SK-N-SH (cell line): Measurements from ENCODE around the gene DLL4. TPM values are rescaled to one million over a fixed set of nuclear protein-coding genes. Genes with fewer than 3 reads are reported as not detected.

Source experiments
- CTCF ChIA-PET: fragments of 300-600, 350-600 bp; formaldehyde crosslinking; extraction: SDS; loops from one replicate; lab custom pipeline; 2021; lab: Yijun Ruan, JAX
- POLR2A ChIA-PET: fragments of 350-600 bp; sonication (Branson Sonifier 250); formaldehyde crosslinking; extraction: SDS; loops from one replicate; lab custom pipeline; 2020; ENCODE audit warnings: antibody characterized with exemption, inconsistent platforms; lab: Yijun Ruan, JAX
- DNase-seq: peaks from one replicate; pipeline ENCODE4 v3.0.0; 2012
- H2AFZ ChIP-seq: fragments of 200-600 bp; sonication (generic); 2 replicates; pipeline ENCODE4 v1.8.1; 2016; ENCODE audit warnings: antibody characterized with exemption, mild to moderate bottlenecking, low read depth
- H3F3A ChIP-seq: fragments of 200-600 bp; sonication (generic); replicated peaks from 2 replicates; pipeline ENCODE3; 2016; ENCODE audit warnings: antibody characterized with exemption, mild to moderate bottlenecking; ENCODE audit not compliant: insufficient read depth
- H3K27ac ChIP-seq, 2 experiments: fragments of 200-500 bp in 1 of 2; fragments of 200-600 bp in 1 of 2; sonication (Bioruptor generic) in 1 of 2; sonication (generic), shearing (Covaris generic) in 1 of 2; 2 replicates each; pipeline versions ENCODE4 v1.5.1 to v1.6.1; 2014 to 2016; ENCODE audit warnings: low read depth in 2 of 2, inconsistent platforms in 1 of 2, low read length in 1 of 2, mild to moderate bottlenecking in 1 of 2, mixed read lengths in 1 of 2
- H3K27me3 ChIP-seq: fragments of 200-600 bp; sonication (generic), shearing (Covaris generic); 2 replicates; pipeline ENCODE4 v1.6.1; 2016; ENCODE audit warnings: mixed run types; ENCODE audit not compliant: insufficient read depth
- H3K36me3 ChIP-seq, 2 experiments: fragments of 200-500 bp in 1 of 2; fragments of 200-600 bp in 1 of 2; sonication (Bioruptor generic) in 1 of 2; sonication (generic) in 1 of 2; replicated peaks in 1 of 2; 2 replicates each; pipeline versions ENCODE3 to v1.5.1; 2014 to 2016; ENCODE audit warnings: low read length in 1 of 2, mild to moderate bottlenecking in 1 of 2; ENCODE audit not compliant: insufficient read depth in 2 of 2, control insufficient read depth in 1 of 2
- H3K4me1 ChIP-seq, 2 experiments: fragments of 200-500 bp in 1 of 2; fragments of 200-600 bp in 1 of 2; sonication (Bioruptor generic) in 1 of 2; sonication (generic), shearing (Covaris generic) in 1 of 2; 2 replicates each; pipeline versions ENCODE4 v1.5.1 to v1.6.1; 2014 to 2016; ENCODE audit warnings: low read depth in 1 of 2, low read length in 1 of 2, mixed run types in 1 of 2; ENCODE audit not compliant: insufficient read depth in 2 of 2, control insufficient read depth in 1 of 2
- H3K4me2 ChIP-seq: fragments of 200-600 bp; sonication (generic), shearing (Covaris generic); 2 replicates; pipeline ENCODE4 v1.6.1; 2017; ENCODE audit warnings: mixed run types
- H3K4me3 ChIP-seq, 2 experiments: fragments of 200-500 bp in 1 of 2; fragments of 200-600 bp in 1 of 2; sonication (Bioruptor generic) in 1 of 2; sonication (generic), shearing (Covaris generic) in 1 of 2; 2 replicates each; pipeline versions ENCODE4 v1.5.1 to v1.8.1; 2014 to 2016; ENCODE audit warnings: low read depth in 2 of 2, inconsistent platforms in 1 of 2, low read length in 1 of 2, mild to moderate bottlenecking in 1 of 2, mixed read lengths in 1 of 2, moderate library complexity in 1 of 2
- H3K79me2 ChIP-seq: fragments of 200-600 bp; sonication (generic); 2 replicates; pipeline ENCODE4 v1.8.1; 2017; ENCODE audit warnings: mild to moderate bottlenecking; ENCODE audit not compliant: insufficient read depth
- H3K9ac ChIP-seq: fragments of 200-600 bp; sonication (generic); 2 replicates; pipeline ENCODE4 v1.6.1; 2017; ENCODE audit warnings: mixed run types
- H3K9me2 ChIP-seq: fragments of 200-600 bp; sonication (generic); 2 replicates; pipeline ENCODE4 v1.6.1; 2017; ENCODE audit warnings: mixed run types
- H3K9me3 ChIP-seq: fragments of 200-600 bp; sonication (generic); 2 replicates; pipeline ENCODE4 v1.6.1; 2017; ENCODE audit warnings: mixed run types, mild to moderate bottlenecking, moderate library complexity
- H4K20me1 ChIP-seq: fragments of 200-600 bp; sonication (generic); 2 replicates; pipeline ENCODE4 v1.6.1; 2017; ENCODE audit warnings: mild to moderate bottlenecking, mixed run types; ENCODE audit not compliant: insufficient read depth
- CHD2 ChIP-seq: fragments of 150-350 bp; IDR thresholded peaks from 2 replicates; pipeline ENCODE4 v1.6.1; 2018; ENCODE audit warnings: low read length; ENCODE audit not compliant: partially characterized antibody
- CTCF ChIP-seq: fragments of 200-600 bp; sonication (generic); IDR thresholded peaks from 2 replicates; pipeline ENCODE4 v1.6.1; 2017; ENCODE audit warnings: antibody characterized with exemption, mild to moderate bottlenecking, moderate library complexity
- ELF1 ChIP-seq: IDR thresholded peaks from 2 replicates; pipeline ENCODE4 v1.4.0; 2012
- EP300 ChIP-seq, 2 experiments: IDR thresholded peaks; 2 replicates each; pipeline versions ENCODE4 v1.4.0 to v1.6.1; 2012; ENCODE audit warnings: borderline replicate concordance in 1 of 2, low read depth in 1 of 2, low read length in 1 of 2
- FOSL2 ChIP-seq: IDR thresholded peaks from 2 replicates; pipeline ENCODE4 v1.4.0; 2012; ENCODE audit warnings: low read depth, mild to moderate bottlenecking, moderate library complexity, borderline replicate concordance
- FOXJ3 ChIP-seq: sonication (generic); formaldehyde crosslinking; IDR thresholded peaks from 2 replicates; pipeline ENCODE4 v1.5.1; 2020; ENCODE audit warnings: mild to moderate bottlenecking, missing genetic modification reagents
- GABPA ChIP-seq: IDR thresholded peaks from 2 replicates; pipeline ENCODE4 v1.4.0; 2012; ENCODE audit warnings: low read depth, mild to moderate bottlenecking
- GATA2 ChIP-seq: sonication (generic); formaldehyde crosslinking; IDR thresholded peaks from 2 replicates; pipeline ENCODE4 v1.5.0; 2020; ENCODE audit warnings: mild to moderate bottlenecking, missing genetic modification reagents
- MEF2A ChIP-seq: IDR thresholded peaks from 2 replicates; pipeline ENCODE4 v1.4.0; 2012; ENCODE audit warnings: low read depth, borderline replicate concordance
- POLR2AphosphoS5 ChIP-seq: IDR thresholded peaks from 2 replicates; pipeline ENCODE4 v1.6.1; 2012; ENCODE audit warnings: low read depth, low read length
- RAD21 ChIP-seq: IDR thresholded peaks from 2 replicates; pipeline ENCODE4 v1.6.1; 2012; ENCODE audit warnings: mild to moderate bottlenecking, low read length
- RCOR1 ChIP-seq: fragments of 150-350 bp; IDR thresholded peaks from 2 replicates; pipeline ENCODE4 v1.6.1; 2017; ENCODE audit warnings: antibody characterized with exemption, low read length
- SMC3 ChIP-seq: IDR thresholded peaks from 2 replicates; pipeline ENCODE4 v1.6.1; 2012; ENCODE audit warnings: low read depth, low read length, improper control_type of control experiment
- TAF1 ChIP-seq: IDR thresholded peaks from 2 replicates; pipeline ENCODE4 v1.6.1; 2012; ENCODE audit warnings: low read depth, mild to moderate bottlenecking, low read length, moderate library complexity, borderline replicate concordance
- YY1 ChIP-seq: IDR thresholded peaks from 2 replicates; pipeline ENCODE4 v1.4.0; 2012; ENCODE audit warnings: low read depth, mild to moderate bottlenecking
- WGBS: methylation state at CpG from one replicate; pipeline ENCODE4 v1.1.6; 2017; ENCODE audit warnings: low lambda C conversion rate; 5-methylcytosine and 5-hydroxymethylcytosine counted together
- polyA plus RNA-seq, 3 experiments: library from polyadenylated mRNA; depleted of rRNA; stranded (reverse); fragments of >200 nt; gene quantifications; 2 replicates each; pipeline ENCODE4 v1.2.3, GENCODE V29; 2012
- TF ChIP-seq, protein P1 (sequence below): IDR thresholded peaks from 2 replicates; pipeline ENCODE4 v1.6.1; 2012; ENCODE audit warnings: mild to moderate bottlenecking, low read depth, low read length, moderate library complexity
- TF ChIP-seq, protein P2 (sequence below): IDR thresholded peaks from 2 replicates; pipeline ENCODE4 v1.4.0; 2012; ENCODE audit warnings: low read depth

The DLL4 gene
- polyA plus RNA-seq, 1 of the 3 experiments (the other 2 are of a cell fraction) = 0.03 TPM

GRCh38 chr15:40936709-40937666 is 7.8 kb downstream of the DLL4 start:
- peaks cover under 1 to 16% of the 10 kb centered on the region in 2 experiments; a peak in 1 of 4 replicates for H3K4me1 ChIP-seq
- no peaks in the 10 kb centered on the region for H4K20me1 ChIP-seq
- DNase-seq = no peak
- H3K9me3 ChIP-seq = no peaks in the 10 kb centered on the region
- H3K9me2 ChIP-seq = no peaks in the 10 kb centered on the region
- H3K27ac ChIP-seq = no peak overlapping the region
- WGBS = 78% methylated on average over 11 of the region's 15 CpGs
- TF ChIP-seq FOSL2 (no peak), RCOR1 (no peak), ELF1 (no peak)
- no peak overlapping the region for H3K4me3 ChIP-seq
- no peak overlapping the region for H2AFZ ChIP-seq
- peaks cover 14% of the 10 kb centered on the region for H3F3A ChIP-seq
- H3K4me2 ChIP-seq = no peak overlapping the region
- CTCF ChIA-PET = interaction anchor here (33.6 kb wide), 1 partner anchor 35 kb away, joined by 675 read pairs; the partner anchor contains the start of gene VPS18
- no peaks in the 10 kb centered on the region for H3K36me3 ChIP-seq
- no peaks in the 10 kb centered on the region for H3K79me2 ChIP-seq
- H3K27me3 ChIP-seq = no peaks in the 10 kb centered on the region
- H3K9ac ChIP-seq = no peak overlapping the region
- POLR2A ChIA-PET = no interaction called here

DNA sequence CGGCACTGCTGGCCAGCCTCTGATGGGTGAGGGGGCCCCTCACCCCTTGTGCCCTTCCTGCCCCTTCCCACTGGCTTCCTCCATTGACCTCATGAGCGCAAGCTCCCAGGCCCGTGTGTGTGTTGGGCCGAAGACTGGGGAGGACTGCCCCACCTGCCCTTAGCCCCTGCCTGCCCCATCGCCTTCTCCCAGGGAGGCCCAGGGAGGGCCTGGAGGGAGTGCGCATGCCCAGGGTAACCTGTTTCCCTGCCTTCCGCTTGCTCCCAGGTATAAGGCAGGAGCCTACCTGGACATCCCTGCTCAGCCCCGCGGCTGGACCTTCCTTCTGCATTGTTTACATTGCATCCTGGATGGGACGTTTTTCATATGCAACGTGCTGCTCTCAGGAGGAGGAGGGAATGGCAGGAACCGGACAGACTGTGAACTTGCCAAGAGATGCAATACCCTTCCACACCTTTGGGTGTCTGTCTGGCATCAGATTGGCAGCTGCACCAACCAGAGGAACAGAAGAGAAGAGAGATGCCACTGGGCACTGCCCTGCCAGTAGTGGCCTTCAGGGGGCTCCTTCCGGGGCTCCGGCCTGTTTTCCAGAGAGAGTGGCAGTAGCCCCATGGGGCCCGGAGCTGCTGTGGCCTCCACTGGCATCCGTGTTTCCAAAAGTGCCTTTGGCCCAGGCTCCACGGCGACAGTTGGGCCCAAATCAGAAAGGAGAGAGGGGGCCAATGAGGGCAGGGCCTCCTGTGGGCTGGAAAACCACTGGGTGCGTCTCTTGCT is 8.8 kb downstream of the DLL4 start:
- no peaks in the 10 kb centered on the region for H4K20me1 ChIP-seq
- no peak overlapping the region for H3K4me3 ChIP-seq
- H3K36me3 ChIP-seq = no peaks in the 10 kb centered on the region
- H2AFZ ChIP-seq = no peak overlapping the region
- TF ChIP-seq, protein P1, sequence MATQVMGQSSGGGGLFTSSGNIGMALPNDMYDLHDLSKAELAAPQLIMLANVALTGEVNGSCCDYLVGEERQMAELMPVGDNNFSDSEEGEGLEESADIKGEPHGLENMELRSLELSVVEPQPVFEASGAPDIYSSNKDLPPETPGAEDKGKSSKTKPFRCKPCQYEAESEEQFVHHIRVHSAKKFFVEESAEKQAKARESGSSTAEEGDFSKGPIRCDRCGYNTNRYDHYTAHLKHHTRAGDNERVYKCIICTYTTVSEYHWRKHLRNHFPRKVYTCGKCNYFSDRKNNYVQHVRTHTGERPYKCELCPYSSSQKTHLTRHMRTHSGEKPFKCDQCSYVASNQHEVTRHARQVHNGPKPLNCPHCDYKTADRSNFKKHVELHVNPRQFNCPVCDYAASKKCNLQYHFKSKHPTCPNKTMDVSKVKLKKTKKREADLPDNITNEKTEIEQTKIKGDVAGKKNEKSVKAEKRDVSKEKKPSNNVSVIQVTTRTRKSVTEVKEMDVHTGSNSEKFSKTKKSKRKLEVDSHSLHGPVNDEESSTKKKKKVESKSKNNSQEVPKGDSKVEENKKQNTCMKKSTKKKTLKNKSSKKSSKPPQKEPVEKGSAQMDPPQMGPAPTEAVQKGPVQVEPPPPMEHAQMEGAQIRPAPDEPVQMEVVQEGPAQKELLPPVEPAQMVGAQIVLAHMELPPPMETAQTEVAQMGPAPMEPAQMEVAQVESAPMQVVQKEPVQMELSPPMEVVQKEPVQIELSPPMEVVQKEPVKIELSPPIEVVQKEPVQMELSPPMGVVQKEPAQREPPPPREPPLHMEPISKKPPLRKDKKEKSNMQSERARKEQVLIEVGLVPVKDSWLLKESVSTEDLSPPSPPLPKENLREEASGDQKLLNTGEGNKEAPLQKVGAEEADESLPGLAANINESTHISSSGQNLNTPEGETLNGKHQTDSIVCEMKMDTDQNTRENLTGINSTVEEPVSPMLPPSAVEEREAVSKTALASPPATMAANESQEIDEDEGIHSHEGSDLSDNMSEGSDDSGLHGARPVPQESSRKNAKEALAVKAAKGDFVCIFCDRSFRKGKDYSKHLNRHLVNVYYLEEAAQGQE = no peak
- TF ChIP-seq POLR2AphosphoS5 = no peak
- peak; percentile 63 for TF ChIP-seq RAD21
- TF ChIP-seq TAF1 = no peak
- no peak for TF ChIP-seq MEF2A
- no peak for TF ChIP-seq EP300 (IDR thresholded peaks at IDR 0.05; ENCODE audit: borderline replicate concordance in 1 of 2, low read depth in 1 of 2, low read length in 1 of 2)
- TF ChIP-seq, protein P2, sequence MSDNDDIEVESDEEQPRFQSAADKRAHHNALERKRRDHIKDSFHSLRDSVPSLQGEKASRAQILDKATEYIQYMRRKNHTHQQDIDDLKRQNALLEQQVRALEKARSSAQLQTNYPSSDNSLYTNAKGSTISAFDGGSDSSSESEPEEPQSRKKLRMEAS = no peak
- TF ChIP-seq SMC3 = peak; percentile 44; the same call in 1 of the 2 replicates
- TF ChIP-seq GATA2 (CRISPR knock-in tag) = no peak
- TF ChIP-seq CTCF = peak; percentile 57
- TF ChIP-seq CHD2 = no peak
- TF ChIP-seq FOXJ3 (CRISPR knock-in tag) = no peak
- TF ChIP-seq GABPA = no peak
- no peak for TF ChIP-seq YY1
- TF ChIP-seq, all 33 proteins: peak for 3
- Histone ChIP-seq H3K9ac (no peak overlapping the region), H3K9me2 (no peaks in the 10 kb centered on the region), H3K4me2 (no peak overlapping the region), H3K79me2 (no peaks in the 10 kb centered on the region), H3K27me3 (no peaks in the 10 kb centered on the region), H3F3A (peaks cover 16% of the 10 kb centered on the region), H3K27ac (no peak overlapping the region), H3K4me1 (peaks cover 7 to 26% of the 10 kb centered on the region in 2 experiments; a peak in 2 of 4 replicates), H3K9me3 (no peaks in the 10 kb centered on the region)
- 87% methylated on average over 15 of the region's 19 CpGs for WGBS
- DNase-seq = peak; percentile 75
- POLR2A ChIA-PET = no interaction called here
- CTCF ChIA-PET = interaction anchor here (0.8 to 33.6 kb wide), 8 partner anchors 9 to 324 kb away, joined by 3 to 675 read pairs (median 4); partner anchors contain the start of genes DLL4 and VPS18
